Smooth muscle cell (in vitro differentiated cells): ENCODE data around the gene EPS15. TPM values are rescaled to one million over a fixed set of nuclear protein-coding genes. Genes with fewer than 3 reads are reported as not detected.

Source experiments
- DNase-seq: peaks from one replicate; lab custom pipeline; 2025; ENCODE audit not compliant: unreplicated experiment; lab: John Stamatoyannopoulos, UW
- H2AFZ ChIP-seq: fragments of 200-600 bp; sonication (generic); 2 replicates; pipeline ENCODE4 v1.6.0; 2016; ENCODE audit warnings: antibody characterized with exemption, low read depth, mild to moderate bottlenecking
- H3F3A ChIP-seq: fragments of 200-600 bp; sonication (generic); 2 replicates; pipeline ENCODE4 v1.6.0; 2017; ENCODE audit warnings: antibody characterized with exemption, low read depth
- H3K27ac ChIP-seq: fragments of 200-600 bp; sonication (generic); 2 replicates; pipeline ENCODE4 v1.5.1; 2016; ENCODE audit warnings: low read depth, mild to moderate bottlenecking
- H3K27me3 ChIP-seq: fragments of 200-600 bp; sonication (generic); 2 replicates; pipeline ENCODE4 v1.6.1; 2016; ENCODE audit warnings: low read depth, mild to moderate bottlenecking
- H3K36me3 ChIP-seq: fragments of 200-600 bp; sonication (generic); 2 replicates; pipeline ENCODE4 v1.5.1; 2016; ENCODE audit warnings: low read depth
- H3K4me1 ChIP-seq: fragments of 200-600 bp; sonication (generic); 2 replicates; pipeline ENCODE4 v1.5.1; 2016; ENCODE audit warnings: low read depth
- H3K4me2 ChIP-seq: fragments of 200-600 bp; sonication (generic); 2 replicates; pipeline ENCODE4 v1.6.0; 2016; ENCODE audit warnings: mild to moderate bottlenecking
- H3K4me3 ChIP-seq: fragments of 200-600 bp; sonication (generic); 2 replicates; pipeline ENCODE4 v1.5.1; 2016; ENCODE audit warnings: mild to moderate bottlenecking
- H3K79me2 ChIP-seq: fragments of 200-600 bp; sonication (generic); 2 replicates; pipeline ENCODE4 v1.6.0; 2016; ENCODE audit warnings: low read depth, mild to moderate bottlenecking
- H3K9ac ChIP-seq: fragments of 200-600 bp; sonication (generic); 2 replicates; pipeline ENCODE4 v1.6.0; 2016; ENCODE audit warnings: low read depth
- H3K9me3 ChIP-seq: fragments of 200-600 bp; sonication (generic); replicated peaks from 2 replicates; pipeline ENCODE4 v1.5.1; 2016; ENCODE audit warnings: low read depth
- H4K20me1 ChIP-seq: fragments of 200-600 bp; sonication (generic); 2 replicates; pipeline ENCODE4 v1.6.0; 2016; ENCODE audit warnings: low read depth
- WGBS: methylation state at CpG from one replicate; pipeline ENCODE4 v1.1.7; 2016; ENCODE audit warnings: low lambda C conversion rate; 5-methylcytosine and 5-hydroxymethylcytosine counted together
- polyA plus RNA-seq: library from polyadenylated mRNA; unstranded; fragments of >200 nt; fragmentation: Nextera tagmentation; extraction: Ambion mirVana; gene quantifications from 2 replicates; pipeline ENCODE4 v1.2.1, GENCODE V29; 2016
- total RNA-seq: library from RNA; depleted of rRNA; stranded (reverse); fragments of >200 nt; gene quantifications from 2 replicates; pipeline ENCODE4 v1.2.3, GENCODE V29; 2014
- TF ChIP-seq, protein P1 (sequence below): fragments of 200-600 bp; sonication (generic); IDR thresholded peaks from 2 replicates; pipeline ENCODE4 v1.5.1; 2017; ENCODE audit warnings: borderline replicate concordance, mild to moderate bottlenecking, antibody characterized with exemption; ENCODE audit not compliant: insufficient read depth, poor library complexity, severe bottlenecking

EPS15 gene
- total and polyA plus RNA-seq, 2 experiments from 2014 or later = 9.0 to 54.3 TPM

DNA sequence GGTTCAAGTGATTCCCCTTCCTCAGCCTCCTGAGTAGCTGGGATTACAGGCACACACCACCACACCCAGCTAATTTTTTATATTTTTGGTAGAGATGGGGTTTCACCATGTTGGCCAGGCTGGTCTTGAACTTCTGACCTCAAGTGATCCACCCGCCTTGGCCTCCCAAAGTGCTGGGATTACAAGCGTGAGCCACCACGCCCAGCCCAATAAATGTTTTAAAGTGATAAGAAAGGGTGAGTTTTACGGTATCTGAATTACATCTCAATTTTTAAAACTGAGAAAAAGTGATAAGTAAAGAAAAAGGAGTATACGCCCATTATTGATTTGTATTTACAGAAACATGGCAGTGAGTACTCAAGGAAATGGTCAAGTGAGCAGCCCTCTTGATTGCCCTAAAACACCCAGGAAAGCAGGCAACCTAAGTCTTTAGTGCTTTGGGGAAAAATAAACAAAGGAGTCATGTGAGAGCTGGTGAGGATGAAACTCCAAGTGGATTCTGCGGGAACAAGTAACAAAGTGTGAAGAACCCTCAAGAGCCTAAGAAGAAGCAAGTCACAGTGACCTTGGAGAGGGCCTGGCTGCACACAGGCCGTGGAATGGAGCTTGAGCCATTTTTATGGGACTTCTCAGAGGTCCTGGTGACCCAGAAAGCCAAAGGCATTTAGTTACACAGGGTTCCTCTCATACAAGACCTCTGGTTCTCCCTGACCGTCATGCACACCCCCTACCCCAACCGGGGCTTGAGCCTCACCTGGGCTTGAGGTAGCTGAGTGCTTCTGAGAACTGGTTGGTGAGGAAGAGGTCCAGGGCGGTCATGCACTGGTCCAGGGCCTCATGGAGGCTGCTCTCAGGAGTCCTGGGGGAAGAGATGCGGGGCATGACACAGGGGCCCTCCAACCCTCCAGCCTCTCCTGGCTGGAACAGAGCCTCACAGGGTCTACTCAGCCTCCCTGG lies 197.8 kb downstream of the EPS15 start:
- no peak overlapping the region for H3K4me3 ChIP-seq
- H4K20me1 ChIP-seq = no peaks in the 10 kb centered on the region
- no peak overlapping the region for H3K4me2 ChIP-seq
- no peak for DNase-seq
- no peaks in the 10 kb centered on the region for H3K36me3 ChIP-seq
- WGBS = 95% methylated on average over 11 of the region's 11 CpGs
- no peak overlapping the region for H2AFZ ChIP-seq
- no peaks in the 10 kb centered on the region for H3F3A ChIP-seq
- H3K4me1 ChIP-seq = no peaks in the 10 kb centered on the region
- H3K9me3 ChIP-seq = no peaks in the 10 kb centered on the region
- H3K27me3 ChIP-seq = no peaks in the 10 kb centered on the region
- H3K79me2 ChIP-seq = no peaks in the 10 kb centered on the region
- H3K27ac ChIP-seq = no peak overlapping the region
- H3K9ac ChIP-seq = no peak overlapping the region
- TF ChIP-seq, protein P1, sequence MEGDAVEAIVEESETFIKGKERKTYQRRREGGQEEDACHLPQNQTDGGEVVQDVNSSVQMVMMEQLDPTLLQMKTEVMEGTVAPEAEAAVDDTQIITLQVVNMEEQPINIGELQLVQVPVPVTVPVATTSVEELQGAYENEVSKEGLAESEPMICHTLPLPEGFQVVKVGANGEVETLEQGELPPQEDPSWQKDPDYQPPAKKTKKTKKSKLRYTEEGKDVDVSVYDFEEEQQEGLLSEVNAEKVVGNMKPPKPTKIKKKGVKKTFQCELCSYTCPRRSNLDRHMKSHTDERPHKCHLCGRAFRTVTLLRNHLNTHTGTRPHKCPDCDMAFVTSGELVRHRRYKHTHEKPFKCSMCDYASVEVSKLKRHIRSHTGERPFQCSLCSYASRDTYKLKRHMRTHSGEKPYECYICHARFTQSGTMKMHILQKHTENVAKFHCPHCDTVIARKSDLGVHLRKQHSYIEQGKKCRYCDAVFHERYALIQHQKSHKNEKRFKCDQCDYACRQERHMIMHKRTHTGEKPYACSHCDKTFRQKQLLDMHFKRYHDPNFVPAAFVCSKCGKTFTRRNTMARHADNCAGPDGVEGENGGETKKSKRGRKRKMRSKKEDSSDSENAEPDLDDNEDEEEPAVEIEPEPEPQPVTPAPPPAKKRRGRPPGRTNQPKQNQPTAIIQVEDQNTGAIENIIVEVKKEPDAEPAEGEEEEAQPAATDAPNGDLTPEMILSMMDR = no peak

DNA sequence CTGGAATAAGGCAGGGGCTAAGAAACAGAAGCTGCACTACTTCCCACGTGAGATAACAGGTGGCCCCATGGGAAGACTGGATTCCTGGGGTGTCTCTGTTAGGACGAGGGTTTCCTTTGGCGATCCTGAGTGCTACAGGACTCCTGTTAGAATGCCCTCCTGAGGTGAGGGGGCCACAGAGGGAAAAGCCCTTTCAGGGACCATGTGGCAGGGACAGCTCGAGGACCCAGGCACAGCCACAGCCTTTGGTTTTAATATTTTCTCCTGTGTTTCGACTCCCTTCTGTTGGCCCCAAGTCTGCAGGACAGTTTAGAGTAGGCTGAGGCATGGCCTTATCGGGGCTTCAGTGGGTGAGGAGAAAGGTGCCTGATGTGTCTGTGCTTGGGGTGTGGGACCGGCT lies 201.3 kb downstream of the EPS15 start:
- no peak overlapping the region for H3K4me3 ChIP-seq
- TF ChIP-seq, protein P1 = no peak
- no peak overlapping the region for H3K9ac ChIP-seq
- no peaks in the 10 kb centered on the region for H3K36me3 ChIP-seq
- DNase-seq = no peak
- H3F3A ChIP-seq = no peaks in the 10 kb centered on the region
- H2AFZ ChIP-seq = no peak overlapping the region
- H3K27ac ChIP-seq = no peak overlapping the region
- H3K9me3 ChIP-seq = no peaks in the 10 kb centered on the region
- WGBS = 96% methylated on average over 7 of the region's 7 CpGs
- no peak overlapping the region for H3K4me2 ChIP-seq
- H3K4me1 ChIP-seq = peaks cover 3% of the 10 kb centered on the region
- no peaks in the 10 kb centered on the region for H3K79me2 ChIP-seq
- H4K20me1 ChIP-seq = no peaks in the 10 kb centered on the region
- no peaks in the 10 kb centered on the region for H3K27me3 ChIP-seq

DNA sequence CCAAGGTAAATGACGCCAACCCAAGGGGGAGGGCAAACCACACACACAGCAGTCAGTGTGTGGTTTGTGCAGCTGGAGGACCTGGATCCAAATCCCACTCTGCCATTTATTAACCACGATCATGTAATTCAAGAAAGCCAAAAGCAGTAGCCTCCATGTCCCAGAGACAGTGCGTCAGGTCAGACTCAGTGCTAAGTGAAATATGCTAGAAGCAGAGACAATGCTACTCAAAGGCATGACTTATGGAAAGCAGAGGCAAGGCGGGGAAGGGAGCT lies 202.3 kb downstream of the EPS15 start:
- H3K4me2 ChIP-seq = no peak overlapping the region
- TF ChIP-seq, protein P1 = no peak
- 91% methylated on average over 4 of the region's 4 CpGs for WGBS

More for the DNA sequence above, 202.3 kb downstream of the EPS15 start:
- H2AFZ ChIP-seq = no peak overlapping the region
- no peaks in the 10 kb centered on the region for H3K9me3 ChIP-seq
- no peaks in the 10 kb centered on the region for H3F3A ChIP-seq
- H3K4me1 ChIP-seq = peaks cover 3% of the 10 kb centered on the region
- no peaks in the 10 kb centered on the region for H4K20me1 ChIP-seq
- no peaks in the 10 kb centered on the region for H3K36me3 ChIP-seq
- no peaks in the 10 kb centered on the region for H3K79me2 ChIP-seq
- no peak overlapping the region for H3K4me3 ChIP-seq
- no peaks in the 10 kb centered on the region for H3K27me3 ChIP-seq
- H3K27ac ChIP-seq = no peak overlapping the region
- H3K9ac ChIP-seq = no peak overlapping the region
- no peak for DNase-seq
